SK-MEL-5 (cell line): ENCODE measurements around the gene DNAJC1. TPM values are rescaled to one million over a fixed set of nuclear protein-coding genes. Genes with fewer than 3 reads are reported as not detected.
"Not testable (repeated sequence)": the region's sequence is repeated elsewhere in the genome, so short reads cannot be mapped to it uniquely, and the experiment has no call there.

Source experiments
- DNase-seq: peaks from one replicate; pipeline ENCODE4 v3.0.0-alpha.2; 2016; ENCODE audit warnings: low read depth, low spot score
- in situ Hi-C: cut with HindIII; loops from 2 replicates; pipeline ENCODE4 v1.10.0; 2016; ENCODE audit warnings: low sequenced_read_pairs, high pct_unique_total_duplicates, low pct_unique_long_range_greater_than_20kb
- total RNA-seq: library from RNA; depleted of rRNA; stranded (reverse); fragments of >200 nt; shearing (Covaris generic); gene quantifications from 2 replicates; pipeline ENCODE4 v1.2.3, GENCODE V29; 2014

DNAJC1 gene
- total RNA-seq, 1 experiment from 2014 or later, result 26.6 TPM

- in situ Hi-C loops, result no loop called here
- no peak for DNase-seq
Measured at GRCh38 chr10:21733710-21734109, 269.8 kb downstream of the DNAJC1 start.

- peak; percentile 77 for DNase-seq
- in situ Hi-C loops, result no loop called here
Measured at GRCh38 chr10:21732067-21732772, 271.3 kb downstream of the DNAJC1 start.

- DNase-seq, result no peak
- in situ Hi-C loops, result no loop called here
Measured at GRCh38 chr10:21728618-21729017, 274.9 kb downstream of the DNAJC1 start.

- no peak for DNase-seq
Measured at GRCh38 chr10:21727452-21728168, 275.9 kb downstream of the DNAJC1 start.

GRCh38 chr10:21726601-21727225 lies 276.8 kb downstream of the DNAJC1 start:
- in situ Hi-C loops, result no loop called here
- DNase-seq, result no peak

More at GRCh38 chr10:21727452-21728168, 275.9 kb downstream of the DNAJC1 start:
- in situ Hi-C loops, result no loop called here

- DNase-seq, result peak; percentile 99
- in situ Hi-C loops, result no loop called here
Measured at GRCh38 chr10:21724687-21725367, 278.7 kb downstream of the DNAJC1 start.

GRCh38 chr10:21724020-21724589 lies 279.4 kb downstream of the DNAJC1 start:
- DNase-seq, result peak; percentile 48
- in situ Hi-C loops, result no loop called here

- in situ Hi-C loops, result no loop called here
- no peak for DNase-seq
Measured at GRCh38 chr10:21722209-21722608, 281.3 kb downstream of the DNAJC1 start.

- in situ Hi-C loops, result no loop called here
- DNase-seq, result no peak
Measured at GRCh38 chr10:21721000-21721665, 282.4 kb downstream of the DNAJC1 start.

- in situ Hi-C loops, result no loop called here
- DNase-seq, result peak; percentile 49
Measured at GRCh38 chr10:21720090-21720489, 283.4 kb downstream of the DNAJC1 start.

- DNase-seq, result no peak
- in situ Hi-C loops, result no loop called here
Measured at GRCh38 chr10:21719502-21719901, 284.0 kb downstream of the DNAJC1 start.

GRCh38 chr10:21717437-21718054 lies 286.0 kb downstream of the DNAJC1 start:
- DNase-seq, in situ Hi-C loops: not testable (repeated sequence)

GRCh38 chr10:21715531-21716195 lies 287.9 kb downstream of the DNAJC1 start:
- DNase-seq, result peak; percentile 85
- in situ Hi-C loops, result no loop called here

GRCh38 chr10:21712975-21713374 lies 290.6 kb downstream of the DNAJC1 start:
- no peak for DNase-seq
- in situ Hi-C loops, result no loop called here

GRCh38 chr10:21707498-21707897 lies 296.0 kb downstream of the DNAJC1 start:
- no peak for DNase-seq
- in situ Hi-C loops, result no loop called here
